HepG2 (cell line): ENCODE data around the gene KRTAP3-1. TPM values are rescaled to one million over a fixed set of nuclear protein-coding genes. Genes with fewer than 3 reads are reported as not detected.

Experiments
- ATAC-seq: fragments of 200-7000 bp; cut with Tn5 transposase; 3 replicates; pipeline ENCODE4 v1.9.1; 2020; ENCODE audit warnings: mild to moderate bottlenecking, moderate library complexity
- BruUV-seq: library from RNA; stranded (reverse); fragments of 400-500 nt; replicated peaks from 2 replicates; lab custom pipeline; 2021; lab: Mats Ljungman, UMichigan
- CTCF ChIA-PET: fragments of 300-600 bp; formaldehyde crosslinking; extraction: SDS; loops from one replicate; lab custom pipeline; 2021; ENCODE audit warnings: low total read pairs, inconsistent platforms, low intra/inter-chr PET ratio; lab: Yijun Ruan, JAX
- POLR2A ChIA-PET: fragments of 350-600 bp; sonication (Branson Sonifier 250); formaldehyde crosslinking; loops from one replicate; lab custom pipeline; 2020; ENCODE audit warnings: antibody characterized with exemption, inconsistent platforms; lab: Yijun Ruan, JAX
- DNase-seq: peaks from one replicate; pipeline ENCODE4 v3.0.0-alpha.2; 2015; ENCODE audit warnings: low spot score
- FAIRE-seq: peaks from 3 replicates; lab custom pipeline; 2011; peaks lifted over from hg19 to GRCh38; lab: Jason Lieb, UNC
- H2AFZ ChIP-seq: one replicate; pipeline ENCODE4 v1.6.1; 2011; ENCODE audit warnings: low read length, inconsistent platforms
- H3K27ac ChIP-seq: fragments of 300-600 bp; 3 replicates; pipeline ENCODE4 v1.8.0; 2011; ENCODE audit warnings: mixed run types, mild to moderate bottlenecking, mixed read lengths, low read length, inconsistent platforms; ENCODE audit not compliant: insufficient read depth; ENCODE audit errors: extremely low read length
- H3K27me3 ChIP-seq, 2 experiments: fragments of 200-600 bp in 1 of 2; 2 replicates in 1 of 2; 3 replicates in 1 of 2; pipeline versions ENCODE4 v1.6.0 to v1.8.0; 2011; ENCODE audit warnings: low read length in 2 of 2, mild to moderate bottlenecking in 2 of 2, moderate library complexity in 2 of 2, inconsistent platforms in 1 of 2; ENCODE audit not compliant: insufficient read depth in 2 of 2, control insufficient read depth in 1 of 2
- H3K36me3 ChIP-seq, 2 experiments: fragments of 200-600 bp in 1 of 2; replicated peaks in 1 of 2; 2 replicates in 1 of 2; 3 replicates in 1 of 2; pipeline versions ENCODE4 v1.5.1 to v1.8.0; 2011; ENCODE audit warnings: low read length in 2 of 2, inconsistent platforms in 1 of 2; ENCODE audit not compliant: insufficient read depth in 2 of 2, control insufficient read depth in 1 of 2
- H3K4me1 ChIP-seq: 2 replicates; pipeline ENCODE4 v1.5.1; 2012; ENCODE audit warnings: low read length, inconsistent platforms; ENCODE audit not compliant: insufficient read depth
- H3K4me2 ChIP-seq: 2 replicates; pipeline ENCODE4 v1.6.0; 2011; ENCODE audit warnings: low read depth, low read length, inconsistent platforms
- H3K4me3 ChIP-seq, 3 experiments: fragments of 200-600 bp in 1 of 3; sonication (generic), shearing (Covaris generic) in 1 of 3; replicated peaks in 1 of 3; 2 replicates each; pipeline ENCODE4 v1.5.1; 2011 to 2016; ENCODE audit warnings: low read length in 3 of 3, inconsistent platforms in 2 of 3, low read depth in 2 of 3, mild to moderate bottlenecking in 2 of 3, control low read depth in 1 of 3, mixed read lengths in 1 of 3; ENCODE audit not compliant: insufficient read depth in 1 of 3
- H3K79me2 ChIP-seq: one replicate; pipeline ENCODE4 v1.6.1; 2011; ENCODE audit warnings: low read length, inconsistent platforms; ENCODE audit not compliant: insufficient read depth
- H3K9ac ChIP-seq: 2 replicates; pipeline ENCODE4 v1.6.0; 2011; ENCODE audit warnings: mild to moderate bottlenecking, low read depth, low read length, inconsistent platforms; ENCODE audit not compliant: insufficient read depth
- H3K9me3 ChIP-seq: 2 replicates; pipeline ENCODE4 v1.5.1; 2012; ENCODE audit warnings: mild to moderate bottlenecking, low read length
- H4K20me1 ChIP-seq: 2 replicates; pipeline ENCODE4 v1.6.0; 2011; ENCODE audit warnings: inconsistent platforms, mild to moderate bottlenecking, low read length, moderate library complexity; ENCODE audit not compliant: insufficient read depth
- CEBPG ChIP-seq: IDR thresholded peaks from 2 replicates; pipeline ENCODE4 v1.6.1; 2016
- EP300 ChIP-seq, 3 experiments: sonication (generic) in 1 of 3; formaldehyde crosslinking in 1 of 3; IDR thresholded peaks; 2 replicates each; pipeline versions ENCODE4 v1.5.1 to v1.6.1; 2011 to 2020; ENCODE audit warnings: low read depth in 2 of 3, low read length in 2 of 3, borderline replicate concordance in 1 of 3, improper control_type of control experiment in 1 of 3, mild to moderate bottlenecking in 1 of 3, missing genetic modification reagents in 1 of 3, moderate library complexity in 1 of 3
- HNRNPUL1 ChIP-seq: fragments of 200-400 bp; formaldehyde crosslinking; IDR thresholded peaks from 2 replicates; pipeline ENCODE4 v1.6.1; 2017; ENCODE audit warnings: low read depth, mild to moderate bottlenecking, low read length, moderate library complexity
- KDM3A ChIP-seq: IDR thresholded peaks from 2 replicates; pipeline ENCODE4 v1.6.1; 2018; ENCODE audit warnings: low read depth, missing compliant biosample characterization
- NR2C2 ChIP-seq: sonication (generic); formaldehyde crosslinking; IDR thresholded peaks from 2 replicates; pipeline ENCODE4 v1.4.0; 2020; ENCODE audit warnings: missing genetic modification reagents, mild to moderate bottlenecking, moderate library complexity, borderline replicate concordance
- PHF20 ChIP-seq: sonication (generic); formaldehyde crosslinking; IDR thresholded peaks from 2 replicates; pipeline ENCODE4 v1.5.0; 2020; ENCODE audit warnings: mild to moderate bottlenecking, missing genetic modification reagents
- TBX2 ChIP-seq: sonication (generic); formaldehyde crosslinking; IDR thresholded peaks from 2 replicates; pipeline ENCODE4 v1.5.0; 2020; ENCODE audit warnings: missing genetic modification reagents, mild to moderate bottlenecking, borderline replicate concordance
- ZNF124 ChIP-seq: sonication (generic); formaldehyde crosslinking; IDR thresholded peaks from 2 replicates; pipeline ENCODE4 v1.4.0; 2020; ENCODE audit warnings: missing genetic modification reagents
- ZNF205 ChIP-seq: IDR thresholded peaks from 2 replicates; pipeline ENCODE4 v1.6.1; 2018; ENCODE audit warnings: missing biosample characterization, missing genetic modification reagents
- ZNF839 ChIP-seq: sonication (generic); formaldehyde crosslinking; IDR thresholded peaks from 2 replicates; pipeline ENCODE4 v1.4.0; 2020; ENCODE audit warnings: missing genetic modification reagents, mild to moderate bottlenecking, borderline replicate concordance
- WGBS: methylation state at CpG from one replicate; pipeline ENCODE4 v1.1.6; 2017; ENCODE audit warnings: low lambda C conversion rate; 5-methylcytosine and 5-hydroxymethylcytosine counted together
- in situ Hi-C: cut with HindIII; loops from 2 replicates; pipeline ENCODE4 v1.10.0; 2017; ENCODE audit warnings: low pct_unique_long_range_greater_than_20kb; ENCODE audit not compliant: extremely low pct_ligation_motif_present
- intact Hi-C: fragments of 100-400 bp; cut with micrococcal nuclease; formaldehyde crosslinking; loops from one replicate; pipeline ENCODE4 v1.10.0; 2022; ENCODE audit not compliant: unreplicated experiment
- polyA plus RNA-seq, 8 experiments: library from polyadenylated mRNA; depleted of rRNA in 3 of 8; stranded (reverse) in 7 of 8; unstranded in 1 of 8; fragments of >200 nt; fragmentation: Illumina TruSeq in 4 of 8; extraction: Trizol in 4 of 8; gene quantifications; 2 replicates each; pipeline versions ENCODE4 v1.2.1 to v1.2.3, GENCODE V29; 2011 to 2016; ENCODE audit warnings: low read depth in 4 of 8, missing spikeins in 1 of 8, mixed read lengths in 1 of 8; ENCODE audit not compliant: insufficient read depth in 1 of 8
- total RNA-seq, 5 experiments: library from RNA; depleted of rRNA; stranded (reverse); fragments of >200 nt; fragmentation: Illumina TruSeq; extraction: Trizol; gene quantifications; 2 replicates each; pipeline ENCODE4 v1.2.3, GENCODE V29; 2016; ENCODE audit warnings: low read depth in 1 of 5
- TF ChIP-seq, protein P1 (sequence below): sonication (generic); formaldehyde crosslinking; IDR thresholded peaks from 2 replicates; pipeline ENCODE4 v1.4.0; 2020; ENCODE audit warnings: mild to moderate bottlenecking, low read depth, missing genetic modification reagents
- TF ChIP-seq, protein P2 (sequence below), 2 experiments: sonication (generic) in 1 of 2; formaldehyde crosslinking in 1 of 2; IDR thresholded peaks; 2 replicates each; pipeline versions ENCODE4 v1.5.1 to v1.6.1; 2011 to 2020; ENCODE audit warnings: borderline replicate concordance in 1 of 2, low read depth in 1 of 2, low read length in 1 of 2, mild to moderate bottlenecking in 1 of 2, missing genetic modification reagents in 1 of 2, moderate library complexity in 1 of 2
- TF ChIP-seq, protein P3 (sequence below): sonication (generic); formaldehyde crosslinking; IDR thresholded peaks from 2 replicates; pipeline ENCODE4 v1.9.0; 2021; ENCODE audit warnings: missing genetic modification reagents, mild to moderate bottlenecking, borderline replicate concordance

The KRTAP3-1 gene
- total and polyA plus RNA-seq, 2 of the 13 experiments (the other 11 are each of a cell fraction or from before 2014, with no cell fraction given) = 0.29 to 3.7 TPM

DNA sequence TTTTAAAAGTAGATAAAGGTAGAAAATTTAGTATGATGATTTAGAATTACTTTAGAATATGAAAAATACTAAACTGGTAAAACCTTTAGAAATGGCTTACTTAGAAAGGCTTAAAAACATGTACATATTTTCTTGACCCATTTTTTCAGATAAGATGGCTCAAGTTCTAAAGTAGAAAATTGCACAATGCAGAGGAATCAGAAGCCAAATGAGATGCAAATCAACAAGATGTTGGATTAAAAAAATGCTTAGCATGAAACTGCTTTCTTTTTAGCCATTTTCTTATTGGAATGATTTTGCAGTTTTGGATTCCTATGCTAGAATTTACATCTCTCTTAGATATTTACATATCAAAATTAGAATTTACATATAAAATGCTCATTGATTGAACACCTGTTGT lies 1.5 kb upstream of the KRTAP3-1 start:
- no peaks in the 10 kb centered on the region for H4K20me1 ChIP-seq
- no peak overlapping the region for H3K4me2 ChIP-seq
- FAIRE-seq = no peak
- no peak for DNase-seq
- no peaks in the 10 kb centered on the region for H3K36me3 ChIP-seq
- ChIA-PET POLR2A (interaction anchor here (1.1 to 2.1 kb wide), 4 partner anchors 10 to 108 kb away, joined by 4 to 15 read pairs (median 10); no protein-coding TSS in a partner anchor), CTCF (no interaction called here)
- intact Hi-C loops = no loop called here
- H3K4me1 ChIP-seq = peaks cover 57% of the 10 kb centered on the region
- H3K9me3 ChIP-seq = no peaks in the 10 kb centered on the region
- no peaks in the 10 kb centered on the region for H3K79me2 ChIP-seq
- H2AFZ ChIP-seq = no peak overlapping the region
- no peak for TF ChIP-seq ZNF124 (CRISPR knock-in tag)
- TF ChIP-seq, protein P1, sequence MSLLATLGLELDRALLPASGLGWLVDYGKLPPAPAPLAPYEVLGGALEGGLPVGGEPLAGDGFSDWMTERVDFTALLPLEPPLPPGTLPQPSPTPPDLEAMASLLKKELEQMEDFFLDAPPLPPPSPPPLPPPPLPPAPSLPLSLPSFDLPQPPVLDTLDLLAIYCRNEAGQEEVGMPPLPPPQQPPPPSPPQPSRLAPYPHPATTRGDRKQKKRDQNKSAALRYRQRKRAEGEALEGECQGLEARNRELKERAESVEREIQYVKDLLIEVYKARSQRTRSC (CRISPR knock-in tag) = no peak
- no peak for ATAC-seq
- BruUV-seq = no TSS peak
- peak overlapping the region; percentile 70 for H3K27ac ChIP-seq
- H3K9ac ChIP-seq = no peak overlapping the region
- no peaks in the 10 kb centered on the region for H3K27me3 ChIP-seq
- in situ Hi-C loops = no loop called here
- no peak overlapping the region for H3K4me3 ChIP-seq

DNA sequence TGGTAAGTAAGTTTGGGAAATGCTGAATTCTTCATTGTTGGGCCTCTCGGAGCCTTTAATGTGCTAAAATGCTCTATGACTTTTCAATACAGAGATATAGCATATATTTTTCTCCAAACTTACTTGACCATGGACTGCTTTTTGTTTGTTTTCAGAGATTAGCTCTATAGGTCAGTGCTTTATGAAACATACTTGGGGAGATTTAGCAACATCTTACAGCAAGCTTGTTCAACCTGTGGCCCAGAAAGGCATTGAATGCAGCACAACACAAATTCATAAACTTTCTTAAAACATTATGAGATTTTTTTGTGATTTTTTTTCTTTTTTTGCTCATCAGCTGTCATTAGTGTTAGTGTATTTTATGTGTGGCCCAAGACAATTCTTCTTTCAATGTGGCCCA lies 1.0 kb upstream of the KRTAP3-1 start:
- H3K79me2 ChIP-seq = no peaks in the 10 kb centered on the region
- H3K9me3 ChIP-seq = no peaks in the 10 kb centered on the region
- ChIA-PET POLR2A (interaction anchor here (0.9 to 2.1 kb wide), 5 partner anchors 10 to 108 kb away, joined by 3 to 15 read pairs (median 7); no protein-coding TSS in a partner anchor), CTCF (no interaction called here)
- peak overlapping the region; percentile 70 for H3K27ac ChIP-seq
- DNase-seq (peak; percentile 32), FAIRE-seq (no peak), ATAC-seq (no peak)
- no peak overlapping the region; a peak in 1 of 6 replicates for H3K4me3 ChIP-seq
- H3K9ac ChIP-seq = peak overlapping the region; percentile 55
- intact Hi-C loops (loop anchor here (1.0 to 5.0 kb wide), 3 partner anchors 49 to 103 kb away; no protein-coding TSS in a partner anchor), in situ Hi-C loops (loop anchor here (5.0 kb wide), 1 partner anchor 47 kb away; the partner anchor contains the start of gene KRTAP2-2)
- BruUV-seq = no TSS peak
- H3K4me1 ChIP-seq = peaks cover 61% of the 10 kb centered on the region
- H3K27me3 ChIP-seq = no peaks in the 10 kb centered on the region
- no peaks in the 10 kb centered on the region for H4K20me1 ChIP-seq
- H2AFZ ChIP-seq = no peak overlapping the region
- no peaks in the 10 kb centered on the region for H3K36me3 ChIP-seq
- H3K4me2 ChIP-seq = peak overlapping the region; percentile 36
- WGBS = 37% methylated on average over 1 of the region's 1 CpG
- TF ChIP-seq, protein P2, sequence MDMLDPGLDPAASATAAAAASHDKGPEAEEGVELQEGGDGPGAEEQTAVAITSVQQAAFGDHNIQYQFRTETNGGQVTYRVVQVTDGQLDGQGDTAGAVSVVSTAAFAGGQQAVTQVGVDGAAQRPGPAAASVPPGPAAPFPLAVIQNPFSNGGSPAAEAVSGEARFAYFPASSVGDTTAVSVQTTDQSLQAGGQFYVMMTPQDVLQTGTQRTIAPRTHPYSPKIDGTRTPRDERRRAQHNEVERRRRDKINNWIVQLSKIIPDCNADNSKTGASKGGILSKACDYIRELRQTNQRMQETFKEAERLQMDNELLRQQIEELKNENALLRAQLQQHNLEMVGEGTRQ (IDR thresholded peaks at IDR 0.05; ENCODE audit: low read depth, low read length) = no peak
- TF ChIP-seq, protein P2 (CRISPR knock-in tag; IDR thresholded peaks at IDR 0.05; ENCODE audit: borderline replicate concordance) = no peak
- peak; percentile 44; the same call in 1 of the 2 replicates for TF ChIP-seq CEBPG
- no peak for TF ChIP-seq ZNF205 (CRISPR knock-in tag)
- no peak for TF ChIP-seq TBX2
- TF ChIP-seq HNRNPUL1 = no peak
- no peak for TF ChIP-seq KDM3A
- no peak for TF ChIP-seq NR2C2
- TF ChIP-seq, protein P3, sequence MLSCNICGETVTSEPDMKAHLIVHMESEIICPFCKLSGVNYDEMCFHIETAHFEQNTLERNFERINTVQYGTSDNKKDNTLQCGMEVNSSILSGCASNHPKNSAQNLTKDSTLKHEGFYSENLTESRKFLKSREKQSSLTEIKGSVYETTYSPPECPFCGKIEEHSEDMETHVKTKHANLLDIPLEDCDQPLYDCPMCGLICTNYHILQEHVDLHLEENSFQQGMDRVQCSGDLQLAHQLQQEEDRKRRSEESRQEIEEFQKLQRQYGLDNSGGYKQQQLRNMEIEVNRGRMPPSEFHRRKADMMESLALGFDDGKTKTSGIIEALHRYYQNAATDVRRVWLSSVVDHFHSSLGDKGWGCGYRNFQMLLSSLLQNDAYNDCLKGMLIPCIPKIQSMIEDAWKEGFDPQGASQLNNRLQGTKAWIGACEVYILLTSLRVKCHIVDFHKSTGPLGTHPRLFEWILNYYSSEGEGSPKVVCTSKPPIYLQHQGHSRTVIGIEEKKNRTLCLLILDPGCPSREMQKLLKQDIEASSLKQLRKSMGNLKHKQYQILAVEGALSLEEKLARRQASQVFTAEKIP (CRISPR knock-in tag) = no peak
- peak in 1 of 2 experiments; percentile 29; a peak in 1 of 4 replicates for TF ChIP-seq EP300 (IDR thresholded peaks at IDR 0.05; ENCODE audit: low read depth in 2 of 2, low read length in 2 of 2)
- no peak for TF ChIP-seq EP300 (CRISPR knock-in tag; IDR thresholded peaks at IDR 0.05; ENCODE audit: borderline replicate concordance)
- TF ChIP-seq PHF20 = no peak
- TF ChIP-seq ZNF839 = no peak
